Activated CD8-positive, alpha-beta T cell treated with anti-CD3 and anti-CD28 coated beads for 36 hours (primary cell): Measurements from ENCODE around the gene SEPTIN12. TPM values are rescaled to one million over a fixed set of nuclear protein-coding genes. Genes with fewer than 3 reads are reported as not detected.
"Not testable (repeated sequence)": the region's sequence is repeated elsewhere in the genome, so short reads cannot be mapped to it uniquely, and the experiment has no call there.

Experiments used
- ATAC-seq: fragments of 200-7000 bp; cut with Tn5 transposase; one replicate; pipeline ENCODE4 v1.10.0; 2021; ENCODE audit warnings: mild to moderate bottlenecking, moderate library complexity
- CTCF ChIA-PET: fragments of 350-600 bp; sonication (Branson Sonifier 250); formaldehyde crosslinking; loops from one replicate; lab custom pipeline; 2021; ENCODE audit warnings: antibody characterized with exemption; lab: Charles Lee
- POLR2A ChIA-PET: fragments of 350-600 bp; sonication (Branson Sonifier 250); formaldehyde crosslinking; loops from one replicate; lab custom pipeline; 2021; ENCODE audit warnings: antibody characterized with exemption; lab: Charles Lee
- DNase-seq: peaks from one replicate; pipeline ENCODE4 v3.0.0-alpha.2; 2020
- H3K27ac Mint-ChIP-seq: one replicate; pipeline ENCODE4 v1.8.0; 2021; ENCODE audit warnings: mild to moderate bottlenecking, mixed read lengths
- H3K27me3 Mint-ChIP-seq: one replicate; pipeline ENCODE4 v1.8.0; 2021; ENCODE audit warnings: mixed read lengths
- H3K36me3 Mint-ChIP-seq: one replicate; pipeline ENCODE4 v1.8.0; 2021; ENCODE audit warnings: low read depth, mixed read lengths
- H3K4me1 Mint-ChIP-seq: one replicate; pipeline ENCODE4 v1.8.0; 2021; ENCODE audit warnings: low read depth, mixed read lengths
- H3K4me3 Mint-ChIP-seq: one replicate; pipeline ENCODE4 v1.8.0; 2021; ENCODE audit warnings: mild to moderate bottlenecking, moderate library complexity, mixed read lengths
- H3K9me3 Mint-ChIP-seq: one replicate; pipeline ENCODE4 v1.8.0; 2021; ENCODE audit warnings: mixed read lengths
- CTCF ChIP-seq: fragments of 200-600 bp; IDR thresholded peaks from one replicate; pipeline ENCODE4 v1.8.0; 2022; ENCODE audit warnings: antibody characterized with exemption, mild to moderate bottlenecking
- intact Hi-C: fragments of 100-400 bp; cut with micrococcal nuclease; formaldehyde crosslinking; loops from one replicate; pipeline ENCODE4 v1.10.0; 2022
- total RNA-seq, 2 experiments: library from RNA; stranded (reverse); gene quantifications; one replicate each; pipeline ENCODE4 v1.2.3, GENCODE V29; 2021

SEPTIN12 gene
- total RNA-seq, 2 experiments from 2014 or later = not detected

GRCh38 chr16:4787068-4787467 lies 1.1 kb downstream of the SEPTIN12 start:
- Mint-ChIP-seq H3K4me1 (no peaks in the 10 kb centered on the region), H3K27me3 (no peaks in the 10 kb centered on the region), H3K27ac (no peak overlapping the region), H3K4me3 (no peak overlapping the region), H3K9me3 (no peaks in the 10 kb centered on the region), H3K36me3 (no peaks in the 10 kb centered on the region)
- POLR2A ChIA-PET = interaction anchor here (1.7 kb wide), 1 partner anchor 18 kb away, joined by 4 read pairs; no protein-coding TSS in a partner anchor
- CTCF ChIA-PET = no interaction called here
- intact Hi-C loops = no loop called here
- DNase-seq = no peak
- no peak for ATAC-seq
- TF ChIP-seq CTCF = no peak

GRCh38 chr16:4785758-4786433 lies 2.2 kb downstream of the SEPTIN12 start:
- Mint-ChIP-seq H3K4me3 (no peak overlapping the region), H3K4me1 (no peaks in the 10 kb centered on the region), H3K36me3 (no peaks in the 10 kb centered on the region), H3K27me3 (no peaks in the 10 kb centered on the region), H3K27ac (no peak overlapping the region), H3K9me3 (no peaks in the 10 kb centered on the region)
- no peak for TF ChIP-seq CTCF
- ATAC-seq (no peak), DNase-seq (no peak)
- POLR2A ChIA-PET = interaction anchor here (0.7 to 1.7 kb wide), 2 partner anchors 17 to 33 kb away, joined by 3 to 4 read pairs; no protein-coding TSS in a partner anchor
- intact Hi-C loops = no loop called here
- CTCF ChIA-PET = no interaction called here

GRCh38 chr16:4784444-4784987 lies 3.6 kb downstream of the SEPTIN12 start:
- H3K4me1 Mint-ChIP-seq, H3K27ac Mint-ChIP-seq, ATAC-seq, H3K4me3 Mint-ChIP-seq, H3K36me3 Mint-ChIP-seq, POLR2A ChIA-PET, CTCF ChIA-PET, H3K9me3 Mint-ChIP-seq, DNase-seq, H3K27me3 Mint-ChIP-seq, intact Hi-C loops: not testable (repeated sequence)

- intact Hi-C loops = no loop called here
- no peaks in the 10 kb centered on the region for H3K36me3 Mint-ChIP-seq
- POLR2A ChIA-PET = no interaction called here
- no peaks in the 10 kb centered on the region for H3K9me3 Mint-ChIP-seq
- CTCF ChIA-PET = no interaction called here
- no peaks in the 10 kb centered on the region for H3K27me3 Mint-ChIP-seq
- H3K4me1 Mint-ChIP-seq = no peaks in the 10 kb centered on the region
- no peak for ATAC-seq
- DNase-seq = no peak
- TF ChIP-seq CTCF = no peak
- H3K27ac Mint-ChIP-seq = no peak overlapping the region
- no peak overlapping the region for H3K4me3 Mint-ChIP-seq
Observed at GRCh38 chr16:4783951-4784336, 4.2 kb downstream of the SEPTIN12 start.

- intact Hi-C loops = no loop called here
- Mint-ChIP-seq H3K4me3 (no peak overlapping the region), H3K27ac (no peak overlapping the region), H3K9me3 (no peaks in the 10 kb centered on the region), H3K27me3 (no peaks in the 10 kb centered on the region), H3K36me3 (no peaks in the 10 kb centered on the region), H3K4me1 (no peaks in the 10 kb centered on the region)
- ATAC-seq (no peak), DNase-seq (no peak)
- no peak for TF ChIP-seq CTCF
- ChIA-PET POLR2A (no interaction called here), CTCF (no interaction called here)
Observed at GRCh38 chr16:4783251-4783950, 4.7 kb downstream of the SEPTIN12 start.
